Fibroblast of lung (primary cell): ENCODE data around the gene ALPK1.

Source experiments
- CTCF ChIP-seq, 2 donors: IDR thresholded peaks in 1 of 2; conservative IDR thresholded peaks in 1 of 2; 1 replicate in 1 of 2; 2 replicates in 1 of 2; pipeline ENCODE4 v1.5.1; 2011 to 2012; ENCODE audit warnings: low read length in 2 of 2, control low read depth in 1 of 2, inconsistent platforms in 1 of 2, low read depth in 1 of 2, mild to moderate bottlenecking in 1 of 2
- EZH2 ChIP-seq: IDR thresholded peaks from 2 replicates; pipeline ENCODE4 v1.5.1; 2012; ENCODE audit warnings: low read length, control low read depth, mild to moderate bottlenecking; ENCODE audit errors: missing control alignments

GRCh38 chr4:112318239-112319142 lies 21.3 kb downstream of the ALPK1 start:
- TF ChIP-seq CTCF (conservative IDR thresholded peaks at IDR 0.05 in 1 of 2, IDR thresholded peaks at IDR 0.05 in 1 of 2; ENCODE audit: low read depth in 1 of 2, low read length in 2 of 2) (no peak), EZH2 (no peak)
